HCT116 (cell line): Measurements from ENCODE around the gene CEACAM18. TPM values are rescaled to one million over a fixed set of nuclear protein-coding genes. Genes with fewer than 3 reads are reported as not detected.

Experiments used
- ATAC-seq: fragments of 200-7000 bp; cut with Tn5 transposase; 2 replicates; pipeline ENCODE4 v1.9.1; 2020; ENCODE audit warnings: mild to moderate bottlenecking, moderate library complexity
- BruUV-seq: library from RNA; stranded (reverse); fragments of 400-500 nt; replicated peaks from 2 replicates; lab custom pipeline; 2021; lab: Mats Ljungman, UMichigan
- CTCF ChIA-PET: fragments of 300-600 bp; sonication (Branson Sonifier 250); formaldehyde crosslinking; loops from one replicate; lab custom pipeline; 2021; ENCODE audit warnings: antibody characterized with exemption; lab: Charles Lee
- POLR2A ChIA-PET: fragments of 300-600, 350-600 bp; sonication (Branson Sonifier 250); formaldehyde crosslinking; loops from one replicate; lab custom pipeline; 2021; ENCODE audit warnings: antibody characterized with exemption; lab: Charles Lee
- RAD21 ChIA-PET, 2 experiments: fragments of 300-600 bp; sonication (Branson Sonifier 250); formaldehyde crosslinking; loops; one replicate each; lab custom pipeline; 2023; ENCODE audit warnings: low total read pairs in 2 of 2; ENCODE audit not compliant: uncharacterized antibody in 2 of 2, unreplicated experiment in 2 of 2, low non-redundant PET in 1 of 2; lab: Charles Lee
- DNase-seq: peaks from one replicate; pipeline ENCODE4 v3.0.0-alpha.2; 2010; ENCODE audit warnings: low read depth, low spot score
- H2AFZ ChIP-seq: fragments of 200-600 bp; shearing (Covaris generic), sonication (generic); 2 replicates; pipeline ENCODE4 v1.6.1; 2017; ENCODE audit warnings: low read depth, mixed run types, mixed read lengths, antibody characterized with exemption, low read length; ENCODE audit not compliant: poor library complexity, severe bottlenecking
- H3K27ac ChIP-seq: 2 replicates; pipeline ENCODE4 v1.5.1; 2012; ENCODE audit warnings: low read depth, low read length
- H3K27me3 ChIP-seq: fragments of 200-600 bp; sonication (generic); 2 replicates; pipeline ENCODE4 v1.6.1; 2016; ENCODE audit warnings: mixed run types, low read length, mixed read lengths; ENCODE audit not compliant: insufficient read depth
- H3K36me3 ChIP-seq, 2 experiments: fragments of 200-500 bp in 1 of 2; fragments of 200-600 bp in 1 of 2; sonication (Bioruptor generic) in 1 of 2; sonication (generic) in 1 of 2; 2 replicates each; pipeline versions ENCODE4 v1.5.1 to v1.6.1; 2014 to 2016; ENCODE audit warnings: low read length in 2 of 2, inconsistent platforms in 1 of 2, mixed read lengths in 1 of 2, mixed run types in 1 of 2; ENCODE audit not compliant: insufficient read depth in 2 of 2, control insufficient read depth in 1 of 2
- H3K4me1 ChIP-seq, 2 experiments: fragments of 200-600 bp in 1 of 2; sonication (generic) in 1 of 2; 2 replicates each; pipeline versions ENCODE4 v1.5.1 to v1.6.1; 2012 to 2017; ENCODE audit warnings: low read length in 2 of 2, inconsistent platforms in 1 of 2, mild to moderate bottlenecking in 1 of 2, mixed read lengths in 1 of 2, mixed run types in 1 of 2, moderate library complexity in 1 of 2; ENCODE audit not compliant: insufficient read depth in 2 of 2, control insufficient read depth in 1 of 2
- H3K4me2 ChIP-seq: fragments of 200-600 bp; sonication (generic); 2 replicates; pipeline ENCODE4 v1.6.1; 2017; ENCODE audit warnings: mixed run types, low read length, mixed read lengths
- H3K4me3 ChIP-seq, 2 experiments: fragments of 200-600 bp in 1 of 2; sonication (generic) in 1 of 2; replicated peaks in 1 of 2; 2 replicates each; pipeline ENCODE4 v1.5.1; 2011 to 2016; ENCODE audit warnings: low read length in 2 of 2, control low read depth in 1 of 2, low read depth in 1 of 2, mild to moderate bottlenecking in 1 of 2, mixed read lengths in 1 of 2, mixed run types in 1 of 2
- H3K79me2 ChIP-seq: fragments of 200-600 bp; sonication (generic); 2 replicates; pipeline ENCODE4 v1.6.1; 2017; ENCODE audit warnings: mild to moderate bottlenecking, mixed run types, low read length, moderate library complexity, mixed read lengths; ENCODE audit not compliant: insufficient read depth
- H3K9ac ChIP-seq: fragments of 200-600 bp; sonication (generic); 2 replicates; pipeline ENCODE4 v1.6.1; 2016; ENCODE audit warnings: low read length, mixed read lengths
- H3K9me2 ChIP-seq: fragments of 200-600 bp; sonication (generic), shearing (Covaris generic); 2 replicates; pipeline ENCODE4 v1.6.1; 2017; ENCODE audit warnings: mixed run types, mild to moderate bottlenecking, moderate library complexity; ENCODE audit not compliant: insufficient read depth
- H3K9me3 ChIP-seq, 2 experiments: fragments of 200-500 bp in 1 of 2; fragments of 200-600 bp in 1 of 2; sonication (Bioruptor generic) in 1 of 2; sonication (generic) in 1 of 2; 2 replicates each; pipeline ENCODE4 v1.6.1; 2014 to 2017; ENCODE audit warnings: low read length in 2 of 2, mixed read lengths in 2 of 2, inconsistent platforms in 1 of 2, low read depth in 1 of 2, mild to moderate bottlenecking in 1 of 2, mixed run types in 1 of 2, moderate library complexity in 1 of 2; ENCODE audit not compliant: control insufficient read depth in 1 of 2, insufficient read depth in 1 of 2
- H4K20me1 ChIP-seq: fragments of 200-600 bp; sonication (generic), shearing (Covaris generic); 2 replicates; pipeline ENCODE4 v1.6.1; 2017; ENCODE audit warnings: mixed run types, mild to moderate bottlenecking, moderate library complexity; ENCODE audit not compliant: insufficient read depth
- CBX3 ChIP-seq: IDR thresholded peaks from 2 replicates; pipeline ENCODE4 v1.6.1; 2012; ENCODE audit warnings: low read depth
- CEBPB ChIP-seq: IDR thresholded peaks from 2 replicates; pipeline ENCODE4 v1.6.1; 2012; ENCODE audit warnings: low read depth
- EGR1 ChIP-seq: IDR thresholded peaks from 2 replicates; pipeline ENCODE4 v1.6.1; 2012; ENCODE audit warnings: low read depth
- EZH2phosphoT487 ChIP-seq: fragments of 200-600 bp; IDR thresholded peaks from 2 replicates; pipeline ENCODE4 v1.6.1; 2018; ENCODE audit warnings: antibody characterized with exemption, borderline replicate concordance
- FOSL1 ChIP-seq: IDR thresholded peaks from 2 replicates; pipeline ENCODE4 v1.6.1; 2012; ENCODE audit warnings: low read depth
- SP1 ChIP-seq: IDR thresholded peaks from 2 replicates; pipeline ENCODE4 v1.6.1; 2012; ENCODE audit warnings: low read depth
- TCF7L2 ChIP-seq: IDR thresholded peaks from 2 replicates; pipeline ENCODE4 v1.7.0; 2011; ENCODE audit warnings: borderline replicate concordance, inconsistent platforms; ENCODE audit not compliant: insufficient read depth, insufficient read length; ENCODE audit errors: extremely low read depth
- ZNF274 ChIP-seq: fragments of 200-500 bp; sonication (Bioruptor generic); IDR thresholded peaks from 2 replicates; pipeline ENCODE4 v1.6.1; 2014; ENCODE audit warnings: mild to moderate bottlenecking, low read depth, low read length, inconsistent platforms
- intact Hi-C: fragments of 100-400 bp; cut with micrococcal nuclease; formaldehyde crosslinking; loops from 2 replicates; pipeline ENCODE4 v1.10.0; 2022
- total RNA-seq: library from RNA; stranded (reverse); gene quantifications from one replicate; pipeline ENCODE4 v1.2.1, GENCODE V29; 2021; ENCODE audit not compliant: unreplicated experiment
- TF ChIP-seq, protein P1 (sequence below): IDR thresholded peaks from 2 replicates; pipeline ENCODE4 v1.6.1; 2011; ENCODE audit warnings: mild to moderate bottlenecking, low read length, moderate library complexity; ENCODE audit not compliant: insufficient replicate concordance; ENCODE audit errors: extremely low read depth

Gene CEACAM18
- total RNA-seq, 1 experiment from 2014 or later, result not detected

DNA sequence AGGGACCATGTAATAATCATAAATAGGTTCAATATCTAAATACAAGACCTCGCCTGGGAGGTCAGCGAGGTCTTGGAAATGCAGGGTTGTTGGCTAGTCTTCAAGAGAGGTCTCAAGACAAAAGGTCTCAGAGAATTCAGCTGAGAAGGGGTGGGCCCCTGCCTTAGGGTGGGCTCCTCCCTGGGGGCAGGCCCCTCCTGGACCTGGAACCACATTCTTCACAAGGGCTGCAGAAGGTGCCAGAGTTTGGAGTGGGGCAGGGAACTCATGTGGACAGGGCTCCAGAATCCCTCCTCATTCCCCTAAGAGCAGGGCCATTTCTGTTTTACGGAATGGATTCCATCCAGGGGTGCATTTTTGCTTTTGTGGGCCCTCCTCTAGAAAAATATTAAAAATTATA lies 10.2 kb downstream of the CEACAM18 start (continued):
- TF ChIP-seq ZNF274 (no peak), CEBPB (no peak), TCF7L2 (no peak)

DNA sequence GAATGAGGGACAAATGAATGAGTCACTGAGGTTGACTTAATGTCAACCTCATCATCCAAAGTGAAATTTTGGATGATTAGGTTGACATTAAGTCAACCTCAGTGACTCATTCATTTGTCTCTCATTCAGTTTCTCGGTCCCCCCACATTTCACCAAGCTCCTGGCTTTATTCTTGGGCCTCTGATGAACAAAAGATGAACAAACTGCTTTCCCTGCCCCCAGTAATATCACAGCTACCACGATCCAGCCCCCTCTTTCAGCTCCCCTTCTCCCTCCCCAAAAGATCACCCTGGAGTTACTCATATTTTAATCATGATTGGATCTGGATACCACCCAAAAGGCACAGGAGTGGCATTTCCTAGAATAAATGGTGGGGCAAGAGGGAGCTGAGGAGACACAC lies 10.8 kb downstream of the CEACAM18 start:
- no TSS peak for BruUV-seq
- Histone ChIP-seq H3K4me2 (no peak overlapping the region), H3K27ac (no peak overlapping the region)
- TF ChIP-seq CBX3, result no peak
- no peak for TF ChIP-seq FOSL1
- TF ChIP-seq EZH2phosphoT487, result no peak
- no peak for TF ChIP-seq SP1
- no peak for TF ChIP-seq EGR1
- TF ChIP-seq, protein P1, sequence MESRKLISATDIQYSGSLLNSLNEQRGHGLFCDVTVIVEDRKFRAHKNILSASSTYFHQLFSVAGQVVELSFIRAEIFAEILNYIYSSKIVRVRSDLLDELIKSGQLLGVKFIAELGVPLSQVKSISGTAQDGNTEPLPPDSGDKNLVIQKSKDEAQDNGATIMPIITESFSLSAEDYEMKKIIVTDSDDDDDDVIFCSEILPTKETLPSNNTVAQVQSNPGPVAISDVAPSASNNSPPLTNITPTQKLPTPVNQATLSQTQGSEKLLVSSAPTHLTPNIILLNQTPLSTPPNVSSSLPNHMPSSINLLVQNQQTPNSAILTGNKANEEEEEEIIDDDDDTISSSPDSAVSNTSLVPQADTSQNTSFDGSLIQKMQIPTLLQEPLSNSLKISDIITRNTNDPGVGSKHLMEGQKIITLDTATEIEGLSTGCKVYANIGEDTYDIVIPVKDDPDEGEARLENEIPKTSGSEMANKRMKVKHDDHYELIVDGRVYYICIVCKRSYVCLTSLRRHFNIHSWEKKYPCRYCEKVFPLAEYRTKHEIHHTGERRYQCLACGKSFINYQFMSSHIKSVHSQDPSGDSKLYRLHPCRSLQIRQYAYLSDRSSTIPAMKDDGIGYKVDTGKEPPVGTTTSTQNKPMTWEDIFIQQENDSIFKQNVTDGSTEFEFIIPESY, result no peak
- TF ChIP-seq, all 23 proteins: peak for 0
- intact Hi-C loops, result no loop called here
- Histone ChIP-seq H3K9me2 (no peaks in the 10 kb centered on the region), H4K20me1 (no peaks in the 10 kb centered on the region), H3K36me3 (no peaks in the 10 kb centered on the region), H3K9ac (no peak overlapping the region), H3K9me3 (no peaks in the 10 kb centered on the region), H3K4me1 (no peaks in the 10 kb centered on the region; a peak in 1 of 4 replicates), H2AFZ (no peak overlapping the region), H3K27me3 (peaks cover 9% of the 10 kb centered on the region; the same call in 1 of the 2 replicates), H3K4me3 (no peak overlapping the region), H3K79me2 (no peaks in the 10 kb centered on the region)
- ATAC-seq, result no peak
- ChIA-PET CTCF (no interaction called here), POLR2A (interaction anchor here (0.5 kb wide), 1 partner anchor 120 kb away, joined by 3 read pairs; no protein-coding TSS in a partner anchor), RAD21 (no interaction called here)
- no peak for DNase-seq
